Measurements from ENCODE around the gene NUF2. TPM values are rescaled to one million over a fixed set of nuclear protein-coding genes. Genes with fewer than 3 reads are reported as not detected.
A peak's percentile ranks its signal among the peaks of the same experiment; 100 is the strongest.
"Not testable (repeated sequence)": the region's sequence is repeated elsewhere in the genome, so short reads cannot be mapped to it uniquely, and the experiment has no call there.

Gene NUF2
- total RNA-seq, 1 donor = 15.5 TPM

- no peak overlapping the region for H3K4me3 ChIP-seq (ENCODE audit: low read depth, low read length)
- peak; percentile 46 for DNase-seq (ENCODE audit: low read depth)
Observed at GRCh38 chr1:163337631-163338030, 15.9 kb downstream of the NUF2 start.

GRCh38 chr1:163346326-163346870, 24.6 kb downstream of the NUF2 start:
- no peak for TF ChIP-seq CTCF (IDR thresholded peaks at IDR 0.05; ENCODE audit: insufficient read depth, low read depth, low read length)
- DNase-seq (ENCODE audit: low read depth) = no peak
- H3K4me3 ChIP-seq (ENCODE audit: low read depth, low read length) = no peak overlapping the region

More at GRCh38 chr1:163337631-163338030, 15.9 kb downstream of the NUF2 start:
- TF ChIP-seq CTCF (IDR thresholded peaks at IDR 0.05; ENCODE audit: insufficient read depth, low read depth, low read length) = no peak

- no peak for TF ChIP-seq CTCF (IDR thresholded peaks at IDR 0.05; ENCODE audit: insufficient read depth, low read depth, low read length)
- H3K4me3 ChIP-seq (ENCODE audit: low read depth, low read length) = no peak overlapping the region
- DNase-seq (ENCODE audit: low read depth) = no peak
Observed at GRCh38 chr1:163347106-163347505, 25.4 kb downstream of the NUF2 start.

- no peak overlapping the region for H3K4me3 ChIP-seq (ENCODE audit: low read depth, low read length)
- TF ChIP-seq CTCF (IDR thresholded peaks at IDR 0.05; ENCODE audit: insufficient read depth, low read depth, low read length) = no peak
- DNase-seq (ENCODE audit: low read depth) = no peak
Observed at GRCh38 chr1:163351912-163352311, 30.2 kb downstream of the NUF2 start.

DNA sequence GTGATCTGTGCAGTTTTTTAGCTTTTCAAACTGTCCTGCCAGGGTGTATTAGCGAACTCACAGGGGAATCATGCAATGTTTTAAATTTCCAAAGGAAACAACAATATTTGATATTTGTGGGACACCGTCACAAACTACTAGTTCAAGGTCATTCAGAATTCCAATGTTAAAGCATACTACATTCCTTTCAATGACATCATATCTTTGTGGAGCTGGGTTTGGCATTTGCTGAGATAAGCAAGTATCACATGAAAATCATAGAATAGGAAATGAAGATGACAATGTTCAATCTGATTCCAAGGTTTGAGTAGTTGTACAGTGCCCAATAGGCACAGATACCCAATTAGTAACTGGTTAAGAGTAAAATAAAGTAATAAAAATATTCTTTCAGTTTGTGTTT, 35.6 kb downstream of the NUF2 start:
- no peak for TF ChIP-seq CTCF (IDR thresholded peaks at IDR 0.05; ENCODE audit: insufficient read depth, low read depth, low read length)
- no peak for DNase-seq (ENCODE audit: low read depth)
- H3K4me3 ChIP-seq (ENCODE audit: low read depth, low read length) = no peak overlapping the region

DNA sequence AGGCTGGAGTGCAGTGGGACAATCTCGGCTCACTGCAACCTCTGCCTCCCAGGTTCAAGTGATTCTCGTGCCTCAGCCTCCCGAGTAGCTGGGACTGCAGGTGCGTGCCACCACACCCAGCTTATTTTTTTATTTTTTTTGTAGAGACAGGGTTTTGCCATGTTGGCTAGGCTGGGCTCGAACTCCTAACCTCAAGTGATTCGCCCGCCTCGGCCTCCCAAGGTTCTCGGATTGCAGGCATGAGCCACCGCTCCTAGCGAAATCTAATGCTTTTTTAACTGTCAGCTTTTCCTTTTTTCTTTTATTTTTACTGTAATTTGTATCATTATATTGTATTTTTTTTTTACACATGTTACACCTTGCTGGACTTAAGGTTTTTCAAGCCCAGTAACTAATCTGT, 36.4 kb downstream of the NUF2 start:
- DNase-seq (ENCODE audit: low read depth); H3K4me3 ChIP-seq (ENCODE audit: low read depth, low read length): not testable (repeated sequence)

DNA sequence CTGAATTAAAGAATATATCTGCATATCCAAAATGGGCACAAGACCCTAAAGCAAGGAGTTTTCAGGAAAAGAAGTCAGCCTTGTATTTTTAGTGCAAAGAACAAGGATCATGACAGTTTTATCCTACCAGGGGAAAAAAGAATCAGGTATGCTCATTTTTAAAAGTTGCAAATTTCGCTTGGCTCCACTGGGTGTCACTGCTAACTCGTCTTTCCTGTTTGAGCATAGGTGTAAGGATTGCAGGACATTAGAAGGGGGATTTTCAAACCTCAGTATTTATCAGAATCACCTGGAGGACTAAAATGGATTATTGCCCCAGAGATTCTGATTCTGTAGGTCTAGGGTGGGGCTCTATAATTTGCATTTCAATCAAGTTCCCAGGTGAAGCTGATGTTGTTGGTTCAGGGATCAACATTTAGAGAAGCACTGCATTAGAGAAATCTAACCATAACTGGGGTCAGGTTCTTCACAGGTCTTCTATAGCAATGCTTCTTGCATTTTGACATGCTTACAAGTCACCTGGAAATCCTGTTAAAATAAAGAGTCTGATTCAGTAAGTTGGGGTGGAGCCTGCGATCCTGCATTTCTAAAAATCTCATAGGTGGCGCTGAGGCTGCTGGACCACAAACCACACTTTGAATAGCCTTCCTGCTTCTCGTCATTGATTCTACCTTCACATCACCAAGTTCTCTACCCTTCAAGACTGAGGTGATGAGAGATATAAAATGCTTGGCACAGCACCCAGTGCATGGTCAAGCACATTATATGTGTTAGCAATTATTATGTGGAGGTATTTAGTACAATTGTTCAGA, 39.6 kb downstream of the NUF2 start:
- DNase-seq (ENCODE audit: low read depth) = peak; percentile 6
- TF ChIP-seq CTCF (IDR thresholded peaks at IDR 0.05; ENCODE audit: insufficient read depth, low read depth, low read length) = peak; percentile 45
- no peak overlapping the region for H3K4me3 ChIP-seq (ENCODE audit: low read depth, low read length)

Data from fibroblast of villous mesenchyme (primary cell).